SU-DHL-6 (cell line): ENCODE measurements around the gene ZSCAN25.

Experiments
- H2AFZ ChIP-seq: fragments of 200-600 bp; sonication (generic); 2 replicates; pipeline ENCODE4 v1.6.1; 2014; ENCODE audit warnings: low read depth, mild to moderate bottlenecking, moderate library complexity, mixed read lengths, antibody characterized with exemption, low read length; ENCODE audit not compliant: severe bottlenecking
- H3F3A ChIP-seq: fragments of 200-600 bp; shearing (Covaris generic); 2 replicates; pipeline ENCODE4 v1.6.0; 2016; ENCODE audit warnings: antibody characterized with exemption, mild to moderate bottlenecking; ENCODE audit not compliant: insufficient read depth
- H3K27ac ChIP-seq: fragments of 200-600 bp; sonication (generic); 2 replicates; pipeline ENCODE4 v1.5.1; 2016; ENCODE audit warnings: low read depth, mild to moderate bottlenecking, low read length, moderate library complexity, mixed read lengths
- H3K27me3 ChIP-seq: fragments of 200-600 bp; sonication (generic), shearing (Covaris generic); 2 replicates; pipeline ENCODE4 v1.6.0; 2014; ENCODE audit warnings: mild to moderate bottlenecking, low read length
- H3K36me3 ChIP-seq: fragments of 200-600 bp; sonication (generic); 2 replicates; pipeline ENCODE4 v1.6.1; 2014; ENCODE audit warnings: mild to moderate bottlenecking, low read length, mixed read lengths
- H3K4me2 ChIP-seq: fragments of 300-600, 200-600 bp; shearing (Covaris generic), sonication (generic); 2 replicates; pipeline ENCODE4 v1.6.0; 2014; ENCODE audit warnings: low read length, low read depth, mild to moderate bottlenecking; ENCODE audit not compliant: poor library complexity, severe bottlenecking
- H3K4me3 ChIP-seq: fragments of 200-600 bp; sonication (generic); 2 replicates; pipeline ENCODE4 v1.5.1; 2014; ENCODE audit warnings: antibody characterized with exemption, low read length, mild to moderate bottlenecking, mixed read lengths; ENCODE audit not compliant: insufficient read depth, poor library complexity, severe bottlenecking
- H3K79me2 ChIP-seq: fragments of 200-600 bp; sonication (generic); 2 replicates; pipeline ENCODE4 v1.6.1; 2014; ENCODE audit warnings: mild to moderate bottlenecking, low read length, moderate library complexity; ENCODE audit not compliant: insufficient read depth
- H3K9ac ChIP-seq: fragments of 200-600 bp; sonication (generic); 2 replicates; pipeline ENCODE4 v1.7.0; 2014; ENCODE audit warnings: mild to moderate bottlenecking, low read length
- H3K9me2 ChIP-seq: fragments of 200-600 bp; sonication (generic); replicated peaks from 2 replicates; pipeline ENCODE4 v1.6.1; 2014; ENCODE audit warnings: low read length; ENCODE audit not compliant: insufficient read depth
- H3K9me3 ChIP-seq: fragments of 200-600 bp; sonication (generic); 2 replicates; pipeline ENCODE4 v1.6.1; 2014; ENCODE audit warnings: low read length, mixed read lengths; ENCODE audit not compliant: insufficient read depth
- H4K20me1 ChIP-seq: fragments of 200-600 bp; sonication (generic); 2 replicates; pipeline ENCODE4 v1.6.1; 2014; ENCODE audit warnings: low read depth, mild to moderate bottlenecking, antibody characterized with exemption, low read length, moderate library complexity, mixed read lengths
- CTCF ChIP-seq: fragments of 200-600 bp; sonication (generic); IDR thresholded peaks from one replicate; pipeline ENCODE4 v1.5.1; 2017; ENCODE audit warnings: antibody characterized with exemption, mild to moderate bottlenecking, low read length, moderate library complexity; ENCODE audit not compliant: insufficient read depth, poor library complexity, severe bottlenecking
- EZH2phosphoT487 ChIP-seq: fragments of 200-600 bp; sonication (generic), shearing (Covaris generic); conservative IDR thresholded peaks from 2 replicates; pipeline ENCODE4 v1.6.1; 2018; ENCODE audit warnings: mild to moderate bottlenecking, antibody characterized with exemption, low read length, moderate library complexity, mixed read lengths

The ZSCAN25 gene

GRCh38 chr7:99623091-99623693, 6.4 kb downstream of the ZSCAN25 start:
- Histone ChIP-seq H3K9ac (no peak overlapping the region), H3K27me3 (no peaks in the 10 kb centered on the region), H3K27ac (no peak overlapping the region), H3K79me2 (0 out of 2 replicates have a peak, but pooled peaks cover under 1% of the 10 kb centered on the region), H3F3A (no peaks in the 10 kb centered on the region), H3K9me3 (no peaks in the 10 kb centered on the region), H2AFZ (no peak overlapping the region), H3K9me2 (no peaks in the 10 kb centered on the region), H4K20me1 (no peaks in the 10 kb centered on the region), H3K36me3 (peaks cover 14% of the 10 kb centered on the region), H3K4me2 (no peak overlapping the region), H3K4me3 (no peak overlapping the region)
- TF ChIP-seq EZH2phosphoT487, result no peak
- no peak for TF ChIP-seq CTCF

GRCh38 chr7:99623702-99624447, 7.1 kb downstream of the ZSCAN25 start:
- Histone ChIP-seq H3K4me2 (no peak overlapping the region), H3K4me3 (no peak overlapping the region), H3K79me2 (no peaks in the 10 kb centered on the region), H3K9ac (no peak overlapping the region), H3F3A (no peaks in the 10 kb centered on the region), H3K9me2 (no peaks in the 10 kb centered on the region), H4K20me1 (no peaks in the 10 kb centered on the region), H3K27ac (no peak overlapping the region), H3K9me3 (no peaks in the 10 kb centered on the region), H2AFZ (no peak overlapping the region), H3K27me3 (no peaks in the 10 kb centered on the region), H3K36me3 (peaks cover 10% of the 10 kb centered on the region)
- TF ChIP-seq EZH2phosphoT487 (no peak), CTCF (no peak)

- Histone ChIP-seq H2AFZ (no peak overlapping the region), H3K4me3 (no peak overlapping the region), H3K9ac (no peak overlapping the region), H3F3A (no peaks in the 10 kb centered on the region), H4K20me1 (no peaks in the 10 kb centered on the region), H3K27me3 (no peaks in the 10 kb centered on the region), H3K79me2 (no peaks in the 10 kb centered on the region), H3K9me2 (no peaks in the 10 kb centered on the region), H3K4me2 (no peak overlapping the region), H3K9me3 (no peaks in the 10 kb centered on the region), H3K36me3 (peaks cover 10% of the 10 kb centered on the region), H3K27ac (no peak overlapping the region)
- no peak for TF ChIP-seq CTCF
- TF ChIP-seq EZH2phosphoT487, result no peak
Measured at GRCh38 chr7:99624484-99624883, 7.7 kb downstream of the ZSCAN25 start.
